ENCODE measurements around the gene THAP7. TPM values are rescaled to one million over a fixed set of nuclear protein-coding genes. Genes with fewer than 3 reads are reported as not detected.

THAP7 gene
- total and polyA plus RNA-seq, 2 donors (not counting 3 experiments of a cell fraction or from before 2014, with no cell fraction given), result 13.5 to 24.4 TPM

DNA sequence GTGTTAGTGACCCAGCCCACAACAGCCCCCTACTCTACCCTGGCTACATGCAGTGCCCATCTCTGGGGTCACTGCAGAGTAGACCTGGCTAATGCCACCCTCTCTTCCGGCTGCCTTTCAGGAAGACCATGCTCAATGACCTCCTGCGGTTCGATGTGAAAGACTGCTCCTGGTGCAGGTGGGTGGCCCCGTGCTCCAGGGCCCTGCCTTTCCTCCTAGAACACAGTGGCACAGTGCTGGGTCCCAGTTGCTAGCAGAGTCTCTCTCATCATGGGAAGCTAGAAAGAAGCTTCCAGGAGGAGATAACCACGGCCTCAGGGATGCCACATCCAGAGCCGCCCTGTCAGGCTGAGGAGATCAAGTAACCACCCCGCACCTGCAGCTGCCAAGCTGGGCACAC lies 16.2 kb downstream of the THAP7 start:
- Histone ChIP-seq H3K9me1 (replicated peaks; ENCODE audit: control insufficient read depth, extremely low read depth, insufficient read depth, low read length) (no peaks in the 10 kb centered on the region), H3K79me2 (ENCODE audit: control insufficient read depth, insufficient read depth, low read length) (peaks cover 17% of the 10 kb centered on the region), H3K4me3 (replicated peaks in 1 of 3; ENCODE audit: insufficient read depth in 1 of 3, low read depth in 1 of 3, low read length in 3 of 3) (no peak overlapping the region), H3K4me1 (ENCODE audit: control insufficient read depth, extremely low read depth, insufficient read depth, low read length) (peaks cover 11% of the 10 kb centered on the region), H3K4me2 (ENCODE audit: insufficient read depth, low read length) (no peak overlapping the region), H3K27ac (ENCODE audit: insufficient read depth, low read depth, low read length) (no peak overlapping the region), H3K36me3 (ENCODE audit: control insufficient read depth in 2 of 2, extremely low read depth in 1 of 2, insufficient read depth in 2 of 2, low read length in 2 of 2) (peaks cover 3 to 18% of the 10 kb centered on the region in 2 experiments), H3K9ac (replicated peaks; ENCODE audit: extremely low read depth, insufficient read depth, low read length) (no peak overlapping the region), H4K20me1 (replicated peaks; ENCODE audit: control insufficient read depth, extremely low read depth, insufficient read depth, low read length) (no peaks in the 10 kb centered on the region), H2AFZ (ENCODE audit: low read depth, low read length) (no peak overlapping the region), H3K27me3 (ENCODE audit: control insufficient read depth in 2 of 2, insufficient read depth in 2 of 2, low read length in 2 of 2) (no peaks in the 10 kb centered on the region), H3K9me3 (replicated peaks; ENCODE audit: control insufficient read depth, insufficient read depth, low read length) (no peaks in the 10 kb centered on the region)
- intact Hi-C loops (cut with micrococcal nuclease) (no loop called here), dilution Hi-C loops (cut with MboI; ENCODE audit: extremely low pct_ligation_motif_present, low sequenced_read_pairs) (no loop called here)
- CTCF ChIA-PET, result no interaction called here
- DNase-seq (ENCODE audit: low read depth, low spot score), result no peak
- POLR2A ChIA-PET, result no interaction called here
- FAIRE-seq, result no peak
- BruUV-seq (replicated peaks), result no TSS peak
- TF ChIP-seq POLR2A (IDR thresholded peaks at IDR 0.05; ENCODE audit: low read depth, low read length) (no peak), FOS (IDR thresholded peaks at IDR 0.05; ENCODE audit: borderline replicate concordance, insufficient read depth, low read length) (no peak), MYC (IDR thresholded peaks at IDR 0.05; ENCODE audit: low read depth, low read length) (no peak), JUN (IDR thresholded peaks at IDR 0.05; ENCODE audit: borderline replicate concordance, insufficient read depth, insufficient read length, low read depth) (no peak), POLR2AphosphoS5 (IDR thresholded peaks at IDR 0.05; ENCODE audit: insufficient read depth, low read depth, low read length) (no peak), GATA2 (IDR thresholded peaks at IDR 0.05; ENCODE audit: insufficient read depth, insufficient read length, low read depth, low read length) (no peak), EZH2 (IDR thresholded peaks at IDR 0.05; ENCODE audit: borderline replicate concordance, low read depth, low read length, severe bottlenecking) (no peak)
- TF ChIP-seq, protein P1, sequence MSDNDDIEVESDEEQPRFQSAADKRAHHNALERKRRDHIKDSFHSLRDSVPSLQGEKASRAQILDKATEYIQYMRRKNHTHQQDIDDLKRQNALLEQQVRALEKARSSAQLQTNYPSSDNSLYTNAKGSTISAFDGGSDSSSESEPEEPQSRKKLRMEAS (IDR thresholded peaks at IDR 0.05; ENCODE audit: insufficient read depth, insufficient read length), result no peak
- TF ChIP-seq, protein P2, sequence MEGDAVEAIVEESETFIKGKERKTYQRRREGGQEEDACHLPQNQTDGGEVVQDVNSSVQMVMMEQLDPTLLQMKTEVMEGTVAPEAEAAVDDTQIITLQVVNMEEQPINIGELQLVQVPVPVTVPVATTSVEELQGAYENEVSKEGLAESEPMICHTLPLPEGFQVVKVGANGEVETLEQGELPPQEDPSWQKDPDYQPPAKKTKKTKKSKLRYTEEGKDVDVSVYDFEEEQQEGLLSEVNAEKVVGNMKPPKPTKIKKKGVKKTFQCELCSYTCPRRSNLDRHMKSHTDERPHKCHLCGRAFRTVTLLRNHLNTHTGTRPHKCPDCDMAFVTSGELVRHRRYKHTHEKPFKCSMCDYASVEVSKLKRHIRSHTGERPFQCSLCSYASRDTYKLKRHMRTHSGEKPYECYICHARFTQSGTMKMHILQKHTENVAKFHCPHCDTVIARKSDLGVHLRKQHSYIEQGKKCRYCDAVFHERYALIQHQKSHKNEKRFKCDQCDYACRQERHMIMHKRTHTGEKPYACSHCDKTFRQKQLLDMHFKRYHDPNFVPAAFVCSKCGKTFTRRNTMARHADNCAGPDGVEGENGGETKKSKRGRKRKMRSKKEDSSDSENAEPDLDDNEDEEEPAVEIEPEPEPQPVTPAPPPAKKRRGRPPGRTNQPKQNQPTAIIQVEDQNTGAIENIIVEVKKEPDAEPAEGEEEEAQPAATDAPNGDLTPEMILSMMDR (IDR thresholded peaks at IDR 0.05; ENCODE audit: extremely low read depth in 1 of 2, insufficient read depth in 1 of 2, low read depth in 1 of 2, low read length in 2 of 2), result no peak

All from endothelial cell of umbilical vein (primary cell).